Esophagus squamous epithelium (tissue), 5 donors: Measurements from ENCODE around the gene C17orf78. TPM values are rescaled to one million over a fixed set of nuclear protein-coding genes. Genes with fewer than 3 reads are reported as not detected.
"Not testable (repeated sequence)": the region's sequence is repeated elsewhere in the genome, so short reads cannot be mapped to it uniquely, and the experiment has no call there.

Experiments used
- DNase-seq: peaks from one replicate; lab custom pipeline; 2025; lab: John Stamatoyannopoulos, UW
- H3K27ac ChIP-seq, 4 donors: fragments of 200-600 bp; sonication (generic); one replicate each; pipeline ENCODE4 v1.5.1; 2016 to 2019; ENCODE audit warnings: mild to moderate bottlenecking in 1 of 4
- H3K27me3 ChIP-seq, 4 donors: fragments of 200-600 bp; sonication (generic); 1 replicate in 3 of 4; 2 replicates in 1 of 4; pipeline versions ENCODE4 v1.5.1 to v1.6.0; 2017 to 2021; ENCODE audit warnings: antibody characterized with exemption in 1 of 4
- H3K36me3 ChIP-seq, 3 donors: fragments of 200-600 bp; sonication (generic); one replicate each; pipeline ENCODE4 v1.5.1; 2016 to 2019
- H3K4me1 ChIP-seq, 3 donors: fragments of 200-600 bp; sonication (generic); one replicate each; pipeline ENCODE4 v1.5.1; 2017 to 2019
- H3K4me3 ChIP-seq, 4 donors: fragments of 200-600 bp; sonication (generic); 1 replicate in 3 of 4; 2 replicates in 1 of 4; pipeline ENCODE4 v1.5.1; 2016 to 2019; ENCODE audit warnings: mild to moderate bottlenecking in 2 of 4, moderate library complexity in 1 of 4
- H3K9me3 ChIP-seq, 3 donors: fragments of 200-600 bp; sonication (generic); one replicate each; pipeline ENCODE4 v1.5.1; 2016 to 2019
- CTCF ChIP-seq, 6 experiments: fragments of 450-650 bp in 4 of 6; fragments of 200-600 bp in 2 of 6; sonication (generic) in 2 of 6; IDR thresholded peaks; one replicate each; pipeline ENCODE4 v1.5.1; 2016 to 2019; ENCODE audit warnings: antibody characterized with exemption in 6 of 6, mild to moderate bottlenecking in 4 of 6, moderate library complexity in 4 of 6
- POLR2A ChIP-seq, 4 donors: fragments of 450-650 bp; IDR thresholded peaks; one replicate each; pipeline ENCODE4 v1.6.1; 2017; ENCODE audit warnings: antibody characterized with exemption in 4 of 4, mild to moderate bottlenecking in 4 of 4, moderate library complexity in 3 of 4
- WGBS, 2 donors: methylation state at CpG; one replicate each; pipeline ENCODE4 v1.1.5; 2018; 5-methylcytosine and 5-hydroxymethylcytosine counted together
- intact Hi-C: fragments of 100-400 bp; cut with DNase I; formaldehyde crosslinking; loops from one replicate; pipeline ENCODE4 v1.15.0; 2022
- total RNA-seq, 4 donors: library from RNA; depleted of rRNA; stranded (reverse); fragments of >200 nt; gene quantifications; one replicate each; pipeline ENCODE4 v1.1.0, GENCODE V29; 2016
- donor health status: DM: yes; HTN: yes; CAD: no.

C17orf78 gene
- total RNA-seq, 4 donors from 2014 or later: not detected

GRCh38 chr17:37393352-37393751, 17.6 kb downstream of the C17orf78 start:
- DNase-seq: no peak
- no peaks in the 10 kb centered on the region for H3K36me3 ChIP-seq
- peaks cover 0 to 12% (median 10%) of the 10 kb centered on the region in 3 donors for H3K4me1 ChIP-seq
- H3K9me3 ChIP-seq: no peaks in the 10 kb centered on the region
- no peak overlapping the region for H3K27ac ChIP-seq
- WGBS, 2 donors: 94 to 98% methylated on average over 6 to 7 of the region's 7 CpGs
- intact Hi-C loops: no loop called here
- H3K27me3 ChIP-seq: no peaks in the 10 kb centered on the region
- TF ChIP-seq POLR2A (IDR thresholded peaks at IDR 0.05): no peak
- TF ChIP-seq CTCF (IDR thresholded peaks at IDR 0.05): no peak
- H3K4me3 ChIP-seq: no peak overlapping the region

- no peak for DNase-seq
- no peaks in the 10 kb centered on the region for H3K36me3 ChIP-seq
- TF ChIP-seq POLR2A (IDR thresholded peaks at IDR 0.05) (no peak), CTCF (IDR thresholded peaks at IDR 0.05) (no peak)
- WGBS, 2 donors: 50 to 51% methylated on average over 5 of the region's 5 CpGs
- intact Hi-C loops: no loop called here
- H3K4me1 ChIP-seq: peaks cover 0 to 7% (median 0%) of the 10 kb centered on the region in 3 donors
- H3K27me3 ChIP-seq: no peaks in the 10 kb centered on the region
- no peaks in the 10 kb centered on the region for H3K9me3 ChIP-seq
- no peak overlapping the region for H3K27ac ChIP-seq
- no peak overlapping the region for H3K4me3 ChIP-seq
These were observed 23.5 kb downstream of the C17orf78 start for GRCh38 chr17:37399265-37399803.

GRCh38 chr17:37400505-37400904, 24.7 kb downstream of the C17orf78 start:
- Histone ChIP-seq H3K36me3 (no peaks in the 10 kb centered on the region), H3K4me1 (peaks cover 0 to 19% (median 6%) of the 10 kb centered on the region in 3 donors), H3K4me3 (no peak overlapping the region), H3K27me3 (no peaks in the 10 kb centered on the region), H3K9me3 (no peaks in the 10 kb centered on the region), H3K27ac (no peak overlapping the region)
- DNase-seq: no peak
- TF ChIP-seq CTCF (IDR thresholded peaks at IDR 0.05): no peak
- TF ChIP-seq POLR2A (IDR thresholded peaks at IDR 0.05): no peak
- intact Hi-C loops: no loop called here

- peaks cover 7 to 36% (median 19%) of the 10 kb centered on the region in 3 donors for H3K4me1 ChIP-seq
- H3K36me3 ChIP-seq, H3K9me3 ChIP-seq, H3K27me3 ChIP-seq, intact Hi-C loops, DNase-seq: not testable (repeated sequence)
- peak overlapping the region in 2 of 4 donors; percentile 93 to 97 for H3K27ac ChIP-seq
- WGBS, 2 donors: 34 to 37% methylated on average over 13 to 14 of the region's 14 CpGs
- peak overlapping the region in 3 of 4 donors; percentile 83 to 95 (median 90) for H3K4me3 ChIP-seq
These were observed 29.7 kb downstream of the C17orf78 start for GRCh38 chr17:37405522-37405921.

GRCh38 chr17:37405955-37406634, 30.3 kb downstream of the C17orf78 start:
- peak overlapping the region; percentile 80 to 95 (median 86) for H3K4me3 ChIP-seq
- no peaks in the 10 kb centered on the region for H3K9me3 ChIP-seq
- DNase-seq: no peak
- no peaks in the 10 kb centered on the region for H3K27me3 ChIP-seq
- H3K36me3 ChIP-seq: peaks cover 0 to 10% (median under 1%) of the 10 kb centered on the region in 3 donors
- peaks cover 7 to 36% (median 19%) of the 10 kb centered on the region in 3 donors for H3K4me1 ChIP-seq
- 1 to 2% methylated on average over 3 to 16 of the region's 21 CpGs for WGBS, 2 donors
- intact Hi-C loops: no loop called here
- peak overlapping the region; percentile 93 to 99 (median 96) for H3K27ac ChIP-seq
- TF ChIP-seq CTCF (IDR thresholded peaks at IDR 0.05) (no peak), POLR2A (IDR thresholded peaks at IDR 0.05) (no peak)
